Activated CD8-positive, alpha-beta memory T cell treated with anti-CD3 and anti-CD28 coated beads, Interleukin-2, amount 50 U/mL, for 1 hour (primary cell): ENCODE data around the gene SLX4.
"Not testable (repeated sequence)": the region's sequence is repeated elsewhere in the genome, so short reads cannot be mapped to it uniquely, and the experiment has no call there.

ENCODE experiments used
- DNase-seq: peaks from one replicate; pipeline ENCODE4 v3.0.0-alpha.2; 2020; ENCODE audit errors: extremely low read depth

SLX4 gene, protein sequence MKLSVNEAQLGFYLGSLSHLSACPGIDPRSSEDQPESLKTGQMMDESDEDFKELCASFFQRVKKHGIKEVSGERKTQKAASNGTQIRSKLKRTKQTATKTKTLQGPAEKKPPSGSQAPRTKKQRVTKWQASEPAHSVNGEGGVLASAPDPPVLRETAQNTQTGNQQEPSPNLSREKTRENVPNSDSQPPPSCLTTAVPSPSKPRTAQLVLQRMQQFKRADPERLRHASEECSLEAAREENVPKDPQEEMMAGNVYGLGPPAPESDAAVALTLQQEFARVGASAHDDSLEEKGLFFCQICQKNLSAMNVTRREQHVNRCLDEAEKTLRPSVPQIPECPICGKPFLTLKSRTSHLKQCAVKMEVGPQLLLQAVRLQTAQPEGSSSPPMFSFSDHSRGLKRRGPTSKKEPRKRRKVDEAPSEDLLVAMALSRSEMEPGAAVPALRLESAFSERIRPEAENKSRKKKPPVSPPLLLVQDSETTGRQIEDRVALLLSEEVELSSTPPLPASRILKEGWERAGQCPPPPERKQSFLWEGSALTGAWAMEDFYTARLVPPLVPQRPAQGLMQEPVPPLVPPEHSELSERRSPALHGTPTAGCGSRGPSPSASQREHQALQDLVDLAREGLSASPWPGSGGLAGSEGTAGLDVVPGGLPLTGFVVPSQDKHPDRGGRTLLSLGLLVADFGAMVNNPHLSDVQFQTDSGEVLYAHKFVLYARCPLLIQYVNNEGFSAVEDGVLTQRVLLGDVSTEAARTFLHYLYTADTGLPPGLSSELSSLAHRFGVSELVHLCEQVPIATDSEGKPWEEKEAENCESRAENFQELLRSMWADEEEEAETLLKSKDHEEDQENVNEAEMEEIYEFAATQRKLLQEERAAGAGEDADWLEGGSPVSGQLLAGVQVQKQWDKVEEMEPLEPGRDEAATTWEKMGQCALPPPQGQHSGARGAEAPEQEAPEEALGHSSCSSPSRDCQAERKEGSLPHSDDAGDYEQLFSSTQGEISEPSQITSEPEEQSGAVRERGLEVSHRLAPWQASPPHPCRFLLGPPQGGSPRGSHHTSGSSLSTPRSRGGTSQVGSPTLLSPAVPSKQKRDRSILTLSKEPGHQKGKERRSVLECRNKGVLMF (N-terminal part only)

DNA sequence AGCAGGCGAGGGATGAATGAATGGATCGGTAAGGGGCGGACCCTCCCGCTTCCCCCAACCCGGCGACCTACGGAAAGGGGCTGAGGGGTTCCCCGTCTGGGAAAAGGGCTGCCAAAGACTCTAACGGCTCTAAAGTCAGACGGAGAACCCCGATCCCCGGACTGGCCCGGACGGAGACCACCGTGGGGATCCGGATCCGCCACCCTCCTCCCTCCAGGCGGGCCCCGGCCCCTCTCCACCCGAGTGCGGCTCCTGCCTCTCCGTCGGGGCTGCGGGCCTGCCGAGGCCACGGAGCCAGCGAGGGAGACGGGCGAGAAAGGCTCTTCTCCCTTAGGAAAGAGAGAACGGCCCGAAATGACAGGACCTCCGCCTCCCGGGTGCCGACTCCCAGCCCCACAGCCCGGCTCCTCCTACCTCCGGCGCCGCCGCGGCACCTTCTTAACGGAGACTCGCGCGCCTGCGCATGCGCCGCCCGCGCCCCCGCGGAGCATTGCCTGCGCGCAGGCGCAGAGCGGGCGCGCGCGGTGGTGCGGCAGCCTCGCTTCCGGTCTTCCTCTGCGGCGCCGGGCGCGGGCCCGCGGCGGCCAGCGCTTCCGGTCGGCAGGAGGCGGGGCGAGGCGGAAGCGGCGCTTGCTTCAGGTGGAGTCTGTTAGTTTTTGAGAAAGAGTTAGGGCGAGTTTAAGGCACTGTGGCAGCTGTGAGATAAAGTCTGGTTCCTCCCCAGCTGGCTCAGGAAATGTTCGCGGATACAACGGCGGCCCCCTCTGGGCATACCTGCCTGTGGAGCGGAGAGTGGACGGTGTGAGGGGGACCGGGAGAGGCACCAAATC lies at the start of gene SLX4:
Gene SLX4, minus strand, starts transcription at position 461 of the 830 bp plus-strand sequence. CDS start 2,642 bp downstream, outside the sequence.
- peak; percentile 54 for DNase-seq

DNA sequence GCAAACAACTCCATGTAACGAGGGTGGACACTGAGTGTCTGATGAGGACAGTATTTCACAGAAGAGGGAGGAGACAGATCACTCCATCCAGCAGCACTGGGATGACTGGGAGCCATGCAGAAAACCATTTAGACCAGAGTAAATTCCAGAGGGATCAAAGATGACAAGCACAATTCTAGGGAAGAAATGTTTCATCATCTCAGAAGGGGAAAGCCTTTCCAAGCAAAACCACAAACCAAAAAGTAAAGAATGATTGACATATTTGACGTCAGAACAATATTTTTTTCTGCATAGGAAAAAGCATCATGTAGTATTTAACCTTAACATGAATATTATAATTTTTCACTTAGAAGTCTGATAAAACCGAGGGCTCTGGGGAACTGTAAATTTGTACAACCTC lies 47.8 kb upstream of the SLX4 start:
- DNase-seq: no peak

DNA sequence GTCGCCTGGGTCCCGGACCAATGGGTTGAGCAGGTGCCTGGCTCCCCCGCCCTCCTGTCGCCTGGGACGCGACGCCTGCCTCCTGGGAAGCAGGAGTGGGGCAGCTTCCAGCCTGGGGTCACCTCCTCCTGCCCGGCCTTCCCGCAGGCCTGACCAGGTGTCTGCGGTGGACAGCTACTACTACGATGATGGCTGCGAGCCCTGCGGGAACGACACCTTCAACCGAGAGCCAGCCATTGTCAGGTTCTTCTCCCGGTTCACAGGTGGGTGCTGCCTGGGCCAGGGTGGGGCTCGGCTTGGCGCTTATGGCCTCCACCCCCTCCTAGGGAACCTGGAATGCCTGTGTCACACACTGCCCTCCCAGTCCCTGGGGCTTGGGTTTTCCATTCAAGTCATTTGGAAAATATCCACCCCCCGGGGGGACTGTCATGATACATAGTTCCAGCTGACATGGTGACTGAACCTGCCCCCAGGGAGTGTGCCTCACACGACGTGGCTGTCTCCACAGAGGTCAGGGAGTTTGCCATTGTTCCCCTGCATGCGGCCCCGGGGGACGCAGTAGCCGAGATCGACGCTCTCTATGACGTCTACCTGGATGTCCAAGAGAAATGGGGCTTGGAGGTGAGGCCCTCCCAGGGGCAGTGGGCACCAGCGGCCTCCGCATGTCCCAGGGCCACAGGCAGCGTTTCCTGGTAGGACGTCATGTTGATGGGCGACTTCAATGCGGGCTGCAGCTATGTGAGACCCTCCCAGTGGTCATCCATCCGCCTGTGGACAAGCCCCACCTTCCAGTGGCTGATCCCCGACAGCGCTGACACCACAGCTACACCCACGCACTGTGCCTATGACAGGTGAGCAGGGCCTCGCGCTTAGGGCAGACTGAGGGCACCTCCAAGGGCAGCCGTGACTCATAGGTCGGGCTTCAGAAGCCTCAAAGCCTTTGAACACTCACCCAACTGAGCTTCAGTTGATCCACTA lies 45.4 kb upstream of the SLX4 start:
- no peak for DNase-seq

DNA sequence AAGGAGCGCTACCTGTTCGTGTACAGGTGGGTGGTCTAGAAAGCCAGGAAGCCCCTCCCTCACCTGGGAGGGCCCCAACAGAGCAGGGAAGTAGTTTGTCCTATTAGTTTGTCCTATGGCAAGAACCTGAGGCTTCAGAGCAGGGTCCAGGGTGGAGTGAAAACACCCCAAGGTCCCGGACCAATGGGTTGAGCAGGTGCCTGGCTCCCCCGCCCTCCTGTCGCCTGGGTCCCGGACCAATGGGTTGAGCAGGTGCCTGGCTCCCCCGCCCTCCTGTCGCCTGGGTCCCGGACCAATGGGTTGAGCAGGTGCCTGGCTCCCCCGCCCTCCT lies 44.7 kb upstream of the SLX4 start:
- DNase-seq: not testable (repeated sequence)

DNA sequence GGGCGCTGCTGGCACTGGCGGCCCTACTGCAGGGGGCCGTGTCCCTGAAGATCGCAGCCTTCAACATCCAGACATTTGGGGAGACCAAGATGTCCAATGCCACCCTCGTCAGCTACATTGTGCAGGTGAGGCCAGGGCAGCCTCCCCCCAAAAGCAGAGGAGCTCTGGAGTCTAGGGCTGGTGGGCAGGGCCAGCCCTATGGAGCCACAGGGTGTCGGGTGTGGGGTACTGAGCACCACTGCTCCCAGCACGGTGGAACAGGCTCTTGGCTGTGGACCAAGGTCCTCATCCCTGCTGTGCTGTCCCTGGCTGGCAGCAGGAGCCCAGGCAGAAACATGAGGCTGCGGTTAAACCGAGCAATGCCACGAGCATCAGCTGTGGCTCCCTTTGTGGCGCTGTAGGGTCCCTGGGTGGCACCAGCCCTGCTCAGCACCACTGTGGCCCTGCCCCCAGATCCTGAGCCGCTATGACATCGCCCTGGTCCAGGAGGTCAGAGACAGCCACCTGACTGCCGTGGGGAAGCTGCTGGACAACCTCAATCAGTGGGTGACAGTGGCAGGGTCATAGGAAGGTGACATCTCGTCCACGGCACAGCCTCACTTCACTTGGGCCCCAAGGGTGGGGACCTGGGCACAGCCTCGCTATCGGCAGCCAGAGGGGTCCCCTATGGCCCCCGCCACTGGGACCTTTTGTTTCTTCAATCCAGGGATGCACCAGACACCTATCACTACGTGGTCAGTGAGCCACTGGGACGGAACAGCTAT lies 44.2 kb upstream of the SLX4 start:
- DNase-seq: no peak

DNA sequence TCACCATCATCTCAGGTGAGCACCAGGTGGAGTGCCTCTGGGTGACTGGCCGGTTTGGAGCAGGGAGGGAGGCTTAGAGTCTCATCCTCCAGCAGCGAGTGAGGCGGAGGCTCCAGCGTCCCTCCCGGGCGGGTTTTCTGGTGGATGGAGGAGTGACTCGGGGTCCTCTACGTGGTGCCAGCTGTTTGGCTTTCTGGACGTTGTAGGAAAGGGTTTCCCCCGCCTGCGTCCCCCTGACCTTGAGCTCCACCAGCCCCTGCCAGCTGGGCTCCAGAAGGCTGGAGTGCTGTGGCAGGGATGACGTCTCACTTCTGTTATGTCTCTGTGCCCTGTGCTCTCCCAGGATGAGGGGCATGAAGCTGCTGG lies 43.6 kb upstream of the SLX4 start:
- no peak for DNase-seq

DNA sequence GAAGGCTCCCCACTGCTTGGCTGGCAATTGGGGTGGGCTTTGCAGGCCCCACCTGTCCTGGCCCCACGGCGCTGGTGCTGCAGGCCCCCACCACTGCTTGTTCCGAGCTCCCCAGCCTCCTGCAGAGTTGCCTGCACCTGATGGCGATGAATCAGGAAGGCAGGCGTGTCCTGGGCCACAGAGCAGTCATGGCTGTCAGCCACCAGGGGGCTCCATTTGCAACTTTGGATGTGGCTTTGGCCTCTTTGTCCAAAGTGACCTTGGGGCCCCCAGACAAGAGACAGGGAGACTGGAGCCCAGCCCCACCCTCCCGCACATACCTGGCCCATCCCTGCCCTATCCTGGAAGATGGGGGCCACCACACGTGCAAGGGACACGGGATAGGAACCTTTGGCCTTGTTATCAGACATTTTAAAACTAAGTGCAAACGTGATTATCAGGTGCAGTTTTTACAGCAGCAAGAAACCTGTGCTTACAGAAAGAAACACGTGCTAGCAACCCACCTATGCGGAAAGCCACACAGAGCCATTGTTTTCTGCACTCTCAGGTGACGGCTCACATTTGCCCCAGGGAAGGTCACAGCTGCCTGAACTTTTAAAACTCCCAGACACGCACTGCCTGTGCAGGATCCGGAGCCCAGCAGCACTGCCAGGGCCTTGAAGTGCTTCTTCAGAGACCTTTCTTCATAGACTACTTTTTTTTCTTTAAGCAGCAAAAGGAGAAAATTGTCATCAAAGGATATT lies 43.0 kb upstream of the SLX4 start, which contains the start of gene DNASE1:
Gene DNASE1, plus strand, starts transcription at position 443 of the 743 bp plus-strand sequence. CDS start 683 bp downstream, outside the sequence.
- DNase-seq: no peak

DNA sequence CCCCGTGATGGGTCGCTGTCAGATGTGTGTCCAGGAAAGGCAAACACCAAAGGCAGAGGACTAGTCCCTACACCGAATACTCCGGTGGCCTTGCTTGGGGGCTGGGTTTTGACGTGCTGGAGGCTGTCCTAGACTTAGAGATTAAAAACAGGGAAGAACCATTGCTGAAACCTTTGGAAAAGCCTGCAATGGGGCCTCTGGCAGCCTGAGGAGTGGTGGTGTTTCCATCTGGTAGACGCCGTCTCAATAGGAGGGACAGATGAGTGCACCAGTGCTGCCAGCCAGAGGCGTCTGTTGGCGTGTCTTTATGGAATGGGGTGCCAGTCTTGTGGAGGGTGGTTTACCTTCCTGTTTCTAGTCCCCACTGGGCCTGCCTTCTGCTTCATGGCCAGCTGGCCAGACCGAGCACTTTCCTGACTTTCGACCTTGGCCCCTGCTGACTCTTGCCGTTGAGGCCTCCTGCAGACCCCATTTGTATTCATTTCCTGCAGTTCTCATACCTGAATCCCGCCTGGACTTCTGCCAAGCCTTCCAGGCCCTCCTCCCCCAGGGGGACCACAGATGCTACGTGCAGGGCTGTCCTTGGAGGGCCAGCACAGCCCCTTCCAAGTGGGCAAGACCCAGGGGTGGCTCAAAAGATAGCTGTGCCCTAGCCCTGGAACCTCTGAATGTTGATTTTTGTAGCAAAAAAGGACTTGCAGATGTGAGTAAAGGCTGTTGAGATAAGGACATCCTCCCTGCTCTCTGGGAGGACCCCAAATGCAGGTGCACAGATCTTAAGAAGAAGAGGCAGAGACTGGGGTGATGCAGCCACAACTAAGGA lies 41.2 kb upstream of the SLX4 start:
- no peak for DNase-seq

DNA sequence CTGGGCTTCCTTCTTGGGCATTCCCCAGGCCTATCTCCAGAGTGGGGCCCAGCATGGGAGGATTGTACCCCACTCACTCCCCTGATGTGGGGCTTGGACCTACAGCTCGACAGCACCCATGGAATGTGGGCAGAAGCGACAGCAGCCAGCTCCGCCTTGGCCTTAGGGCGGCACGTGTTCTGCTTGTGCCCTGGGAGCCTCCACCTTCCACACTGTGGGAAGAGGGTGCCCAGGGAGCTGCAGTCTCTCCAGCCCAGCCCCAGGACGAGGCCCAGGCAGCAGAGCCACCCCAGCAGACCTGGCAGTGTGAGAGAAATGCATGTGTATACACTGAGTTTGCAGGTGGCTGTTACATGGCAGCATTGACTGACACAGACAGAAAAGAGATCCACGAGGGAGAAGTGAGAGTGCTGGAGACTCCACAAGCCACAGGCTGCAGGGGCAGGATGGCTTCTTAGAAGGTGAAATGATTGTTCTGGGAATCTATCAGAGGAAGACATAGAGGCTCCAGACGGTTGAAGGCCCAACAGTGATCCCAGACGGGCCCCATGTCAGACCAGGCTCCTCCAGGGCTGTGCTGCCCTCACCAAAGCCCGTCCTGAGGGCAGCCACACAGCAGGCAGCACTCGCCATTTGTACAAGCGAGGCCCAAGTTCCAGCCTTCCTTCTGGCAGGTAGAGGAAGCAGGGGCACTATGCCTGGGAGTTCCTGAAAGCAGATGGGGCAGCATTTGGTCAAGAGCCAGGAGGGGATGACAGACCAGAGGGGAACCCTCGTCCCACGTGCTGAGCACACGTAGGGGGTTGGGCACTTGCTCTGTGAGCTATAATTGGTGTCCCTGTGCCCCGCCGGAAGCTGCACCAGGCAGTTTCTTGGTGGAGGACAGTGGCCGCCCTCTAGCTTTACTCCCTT lies 40.3 kb upstream of the SLX4 start:
- DNase-seq: no peak

DNA sequence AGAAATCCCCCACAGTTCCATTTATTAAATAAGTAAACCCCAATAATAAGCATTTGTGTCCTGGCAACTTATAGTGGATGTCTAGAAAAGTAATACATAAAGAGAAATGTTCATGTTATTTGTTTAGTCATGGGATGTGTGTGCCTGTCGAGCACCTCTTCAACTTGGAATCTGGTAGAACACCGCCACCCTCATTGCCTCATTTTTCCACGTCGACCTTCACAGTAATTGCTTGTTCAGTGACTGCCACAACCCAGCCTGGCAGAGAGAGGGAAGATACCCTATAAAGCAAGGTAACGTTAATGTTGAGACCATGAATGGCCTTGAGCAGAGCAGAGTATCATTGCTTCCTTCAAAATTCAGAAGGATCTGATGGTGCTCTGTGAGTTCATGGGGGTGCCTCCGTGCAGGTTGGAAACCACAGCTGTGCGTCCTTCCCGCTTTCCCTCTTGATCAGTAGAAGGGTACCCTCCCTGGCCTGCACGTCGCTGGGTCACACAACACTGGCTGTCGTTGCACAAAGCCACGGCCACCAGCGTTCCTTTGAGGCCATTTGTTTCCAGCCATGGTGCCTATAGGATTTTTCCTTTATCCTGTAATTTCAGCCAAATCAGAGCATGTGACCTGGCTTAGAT lies 39.3 kb upstream of the SLX4 start:
- DNase-seq: no peak

DNA sequence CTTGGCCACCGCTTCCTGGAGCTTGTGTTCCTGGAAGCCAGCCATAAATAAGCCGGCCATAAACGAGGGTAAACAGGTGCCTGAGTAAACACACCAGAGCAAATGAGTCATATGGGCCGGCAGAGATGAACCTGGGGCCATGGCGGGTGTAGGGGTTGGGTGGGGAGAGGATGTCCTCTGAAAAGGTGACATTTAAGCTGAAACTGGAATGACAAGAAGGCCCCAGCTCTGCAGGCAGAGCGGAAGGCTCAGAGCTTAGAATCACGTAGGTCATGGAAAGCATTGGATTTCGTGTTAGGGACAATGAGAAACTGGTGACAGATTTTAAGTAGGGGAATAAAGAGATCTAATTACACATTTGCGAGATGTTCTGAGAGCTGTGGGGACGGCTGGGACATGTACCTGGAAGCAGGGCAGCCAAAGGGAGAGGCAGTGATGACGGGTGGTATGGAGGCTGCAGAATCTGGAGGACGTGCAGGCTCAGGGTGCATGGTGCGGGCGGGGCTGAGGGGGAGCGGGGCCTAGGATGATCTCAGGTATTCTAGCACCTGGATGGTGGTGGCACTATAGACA lies 35.0 kb upstream of the SLX4 start:
- DNase-seq: no peak

DNA sequence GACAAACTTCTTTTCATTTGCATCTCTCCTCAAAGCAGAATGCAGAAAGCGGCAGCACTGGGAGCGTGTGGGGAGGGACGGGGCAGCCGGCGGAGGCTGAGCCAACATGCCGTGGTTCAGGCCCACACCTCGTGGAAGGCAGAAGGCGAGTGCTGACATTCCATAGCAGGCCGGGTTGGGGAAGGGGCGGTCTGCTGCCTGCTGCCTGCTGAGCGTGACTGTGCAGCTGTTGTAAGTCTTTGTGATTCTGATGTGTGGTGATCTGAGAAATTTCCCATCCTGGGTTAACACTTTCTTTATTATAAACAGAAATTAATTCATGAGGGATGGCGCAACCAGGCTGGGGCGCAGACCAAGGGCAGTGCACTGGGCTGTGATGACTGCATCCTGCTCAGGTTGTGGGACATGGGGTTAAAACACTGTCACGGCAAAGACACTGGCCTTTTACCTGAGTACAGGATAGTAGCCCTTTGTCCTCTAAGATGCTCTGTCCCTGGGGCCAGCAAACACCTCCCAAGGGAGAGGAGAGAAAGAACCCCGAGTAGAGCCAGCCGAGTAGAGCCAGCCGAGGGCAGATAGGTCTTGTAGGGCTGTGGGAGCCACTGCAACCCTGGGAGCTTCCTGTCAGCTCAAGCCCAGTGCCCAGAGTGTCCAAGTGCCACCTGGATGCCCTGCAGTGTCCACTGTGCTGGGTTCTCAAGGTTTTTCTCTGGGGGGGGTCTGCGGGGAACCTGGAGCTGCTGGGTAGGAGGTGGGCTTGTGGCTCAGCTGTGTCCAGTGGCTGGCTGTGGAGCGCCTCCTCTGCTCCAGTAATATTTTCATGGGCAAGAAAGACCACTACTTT lies 34.3 kb upstream of the SLX4 start:
- DNase-seq: no peak

DNA sequence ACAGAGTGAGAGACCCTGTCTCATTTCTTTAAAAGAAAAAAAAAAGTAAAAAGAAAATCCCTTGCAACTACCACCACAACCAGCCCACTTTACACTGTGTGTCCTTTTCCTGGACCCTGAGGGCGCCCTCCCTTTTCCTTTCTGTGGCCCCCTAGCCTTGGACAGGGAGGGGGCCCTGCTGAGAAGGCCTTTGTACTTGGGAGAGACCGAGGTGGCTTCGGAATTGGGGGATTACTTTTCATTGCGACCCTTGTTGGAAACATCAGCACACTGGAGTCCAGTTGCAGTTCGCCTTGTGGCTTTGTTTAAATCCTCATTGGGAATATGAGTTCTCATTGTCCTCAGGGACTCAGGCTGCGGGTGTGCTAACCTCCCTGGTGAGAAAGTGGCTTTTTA lies 33.7 kb upstream of the SLX4 start:
- no peak for DNase-seq

DNA sequence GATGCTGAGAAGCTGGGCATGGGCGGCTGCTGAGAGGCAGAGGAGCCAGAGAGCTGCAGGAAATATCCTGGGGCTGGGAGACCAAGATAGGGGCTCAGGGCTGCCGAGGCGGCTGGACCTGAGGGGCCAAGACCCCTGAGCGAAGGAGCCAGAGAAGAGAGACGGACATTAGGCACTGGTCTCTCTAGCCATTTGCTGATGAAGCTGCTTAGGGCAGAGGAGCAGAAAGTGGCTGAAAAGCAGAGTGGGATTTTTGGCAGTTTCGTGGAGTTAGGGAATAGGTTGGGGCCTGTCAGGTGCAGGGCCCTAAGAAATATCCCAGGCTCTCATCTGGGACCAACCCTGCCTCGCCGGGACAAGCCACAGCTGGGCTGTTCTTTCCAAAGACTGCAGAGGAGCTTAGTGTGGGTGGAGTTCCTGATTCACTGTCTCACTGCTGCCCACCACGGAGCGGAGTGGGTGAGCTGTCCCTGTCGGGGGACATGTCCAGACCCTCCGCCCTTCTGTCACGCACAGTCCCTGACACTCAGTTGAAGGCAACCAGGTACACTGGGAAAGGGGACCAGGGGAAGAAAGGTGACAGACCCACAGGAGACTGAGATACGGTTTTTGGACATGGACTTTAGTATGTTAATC lies 31.8 kb upstream of the SLX4 start:
- no peak for DNase-seq
